HFF-Myc (cell line): ENCODE results near the gene OTUD3.

ENCODE experiments used
- DNase-seq: peaks from one replicate; pipeline ENCODE4 v3.0.0-alpha.2; 2011; ENCODE audit warnings: low read depth; ENCODE audit errors: extremely low read depth
- H3K4me3 ChIP-seq: replicated peaks from 2 replicates; pipeline ENCODE4 v1.5.1; 2011; ENCODE audit warnings: low read depth, mild to moderate bottlenecking, control low read depth, low read length
- TF ChIP-seq, protein P1 (sequence below): IDR thresholded peaks from 2 replicates; pipeline ENCODE4 v1.5.1; 2012; ENCODE audit warnings: mild to moderate bottlenecking, low read depth, low read length, control low read depth; ENCODE audit errors: missing control alignments

The OTUD3 gene

DNA sequence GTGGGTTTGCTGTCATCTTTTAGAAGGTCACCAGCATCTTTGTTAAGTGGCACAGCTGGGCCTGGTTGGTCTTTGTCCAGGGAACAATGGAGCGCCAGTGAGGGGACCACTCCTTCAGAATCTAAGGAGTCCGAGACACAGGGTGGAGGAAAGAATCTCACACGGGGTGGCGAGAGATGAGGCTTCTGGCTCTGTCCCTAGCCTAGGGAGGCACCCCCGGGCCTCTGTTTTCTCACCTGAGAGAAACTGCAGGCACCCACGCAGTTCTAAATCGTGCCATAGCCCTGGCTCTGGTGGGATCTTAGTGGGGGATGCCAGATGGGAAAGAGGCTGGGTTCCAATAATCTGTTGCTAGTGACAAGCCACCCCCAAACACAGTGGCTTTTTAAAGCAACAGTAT lies 52.1 kb downstream of the OTUD3 start:
- TF ChIP-seq, protein P1, sequence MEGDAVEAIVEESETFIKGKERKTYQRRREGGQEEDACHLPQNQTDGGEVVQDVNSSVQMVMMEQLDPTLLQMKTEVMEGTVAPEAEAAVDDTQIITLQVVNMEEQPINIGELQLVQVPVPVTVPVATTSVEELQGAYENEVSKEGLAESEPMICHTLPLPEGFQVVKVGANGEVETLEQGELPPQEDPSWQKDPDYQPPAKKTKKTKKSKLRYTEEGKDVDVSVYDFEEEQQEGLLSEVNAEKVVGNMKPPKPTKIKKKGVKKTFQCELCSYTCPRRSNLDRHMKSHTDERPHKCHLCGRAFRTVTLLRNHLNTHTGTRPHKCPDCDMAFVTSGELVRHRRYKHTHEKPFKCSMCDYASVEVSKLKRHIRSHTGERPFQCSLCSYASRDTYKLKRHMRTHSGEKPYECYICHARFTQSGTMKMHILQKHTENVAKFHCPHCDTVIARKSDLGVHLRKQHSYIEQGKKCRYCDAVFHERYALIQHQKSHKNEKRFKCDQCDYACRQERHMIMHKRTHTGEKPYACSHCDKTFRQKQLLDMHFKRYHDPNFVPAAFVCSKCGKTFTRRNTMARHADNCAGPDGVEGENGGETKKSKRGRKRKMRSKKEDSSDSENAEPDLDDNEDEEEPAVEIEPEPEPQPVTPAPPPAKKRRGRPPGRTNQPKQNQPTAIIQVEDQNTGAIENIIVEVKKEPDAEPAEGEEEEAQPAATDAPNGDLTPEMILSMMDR = no peak
- no peak overlapping the region for H3K4me3 ChIP-seq
- DNase-seq = no peak

DNA sequence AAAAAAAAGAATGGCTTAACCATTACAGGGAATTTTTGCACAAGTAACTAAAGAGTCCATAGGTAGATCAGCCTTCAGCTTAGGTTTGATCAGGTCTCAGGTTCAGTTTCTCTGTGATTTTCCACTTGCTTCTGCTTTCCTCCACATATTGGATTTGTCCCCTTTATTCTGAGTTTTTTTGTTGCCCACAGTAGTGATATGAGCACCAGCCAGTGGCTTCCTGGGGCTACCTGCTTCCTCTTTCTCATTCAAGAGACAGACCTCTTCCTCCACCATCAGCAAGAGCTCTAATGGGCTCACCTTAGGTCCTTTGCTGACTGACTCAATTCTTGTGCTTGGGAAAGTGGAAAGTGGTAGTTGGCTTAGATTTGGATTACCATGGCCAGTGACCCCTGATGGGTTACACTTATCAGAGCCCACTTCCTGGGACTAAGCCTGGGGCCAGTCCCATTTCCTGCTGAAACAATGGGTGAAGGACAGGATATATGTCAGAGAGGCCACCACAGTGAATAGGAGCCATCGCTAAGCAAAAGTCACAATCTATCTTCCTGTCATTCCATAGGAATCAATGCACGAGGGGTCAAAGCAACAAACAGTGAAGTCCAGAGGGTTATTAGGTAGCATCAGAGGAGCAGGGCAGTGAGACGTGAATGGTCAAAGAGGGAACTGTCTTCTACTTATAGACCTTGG lies 54.0 kb downstream of the OTUD3 start:
- no peak for DNase-seq
- no peak overlapping the region for H3K4me3 ChIP-seq
- TF ChIP-seq, protein P1 = no peak

DNA sequence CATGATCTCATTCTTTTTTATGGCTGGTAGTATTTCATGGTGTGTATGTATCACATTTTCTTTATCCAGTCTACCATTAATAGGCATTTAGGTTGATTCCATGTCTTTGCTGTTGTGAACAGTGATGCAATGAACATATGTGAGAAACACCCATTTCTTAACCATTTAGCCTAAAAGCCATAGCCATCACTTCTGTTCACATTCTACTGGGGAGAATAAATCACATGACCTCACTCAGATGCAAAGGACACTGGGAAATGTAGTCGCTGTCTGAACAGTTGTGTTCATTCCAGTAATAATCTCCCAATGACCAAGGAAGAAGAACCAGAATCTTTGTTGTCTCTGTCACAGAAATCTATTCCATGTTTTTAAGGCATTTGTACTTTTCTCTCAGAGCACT lies 56.3 kb downstream of the OTUD3 start:
- no peak for DNase-seq
- TF ChIP-seq, protein P1 = no peak
- no peak overlapping the region for H3K4me3 ChIP-seq

DNA sequence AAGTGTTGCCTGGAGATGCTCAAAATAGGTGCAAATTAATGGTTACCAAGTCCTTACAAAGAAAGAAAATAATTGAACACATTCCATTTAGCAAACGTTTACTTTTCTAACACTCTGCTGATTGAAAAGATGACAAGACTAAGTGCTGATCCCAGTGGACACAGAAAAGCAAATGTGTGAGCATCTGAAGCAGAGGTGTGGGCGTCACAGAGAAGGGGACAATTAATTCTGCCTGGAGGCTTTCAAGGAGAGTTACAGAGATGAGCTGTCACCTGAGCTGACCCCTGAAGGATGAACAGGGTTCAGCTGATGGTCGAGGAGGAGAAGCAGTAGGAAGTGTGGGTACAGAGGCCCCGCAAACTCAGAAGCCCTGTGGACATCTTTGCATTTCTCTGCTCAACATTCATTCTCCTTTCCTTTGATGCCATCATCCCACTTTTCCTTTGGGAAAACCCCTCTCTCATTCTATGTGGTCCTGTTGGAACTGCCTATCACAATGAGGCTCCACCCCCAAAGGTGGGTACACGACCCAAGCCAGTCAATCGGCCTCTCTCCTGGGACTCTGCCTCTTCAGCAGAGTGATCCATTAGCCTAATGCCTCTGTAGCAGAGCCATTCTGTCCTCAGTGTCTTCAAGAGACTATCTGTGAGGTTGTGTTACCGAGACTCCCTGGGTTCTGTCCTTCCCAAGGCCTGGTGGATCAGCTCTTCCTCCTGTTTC lies 58.5 kb downstream of the OTUD3 start:
- H3K4me3 ChIP-seq = no peak overlapping the region
- no peak for DNase-seq
- TF ChIP-seq, protein P1 = no peak

DNA sequence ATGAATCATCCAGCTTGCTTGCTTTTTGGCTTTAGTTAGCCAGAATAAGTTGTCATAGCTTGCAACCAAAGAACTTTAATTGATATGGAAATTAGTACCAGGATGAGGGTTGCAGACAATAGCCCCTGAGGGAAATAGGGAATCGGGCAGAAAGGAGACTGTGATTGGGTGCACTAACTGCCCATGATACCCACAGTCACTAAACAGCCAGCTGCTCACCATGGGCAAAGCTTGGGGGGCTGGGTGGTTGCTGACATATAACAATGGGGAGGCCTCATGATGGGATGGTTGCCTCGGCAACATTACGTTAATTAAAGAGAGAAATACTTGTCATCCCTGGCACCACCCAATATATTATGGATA lies 59.0 kb downstream of the OTUD3 start:
- H3K4me3 ChIP-seq = no peak overlapping the region
- no peak for DNase-seq
- TF ChIP-seq, protein P1 = no peak

DNA sequence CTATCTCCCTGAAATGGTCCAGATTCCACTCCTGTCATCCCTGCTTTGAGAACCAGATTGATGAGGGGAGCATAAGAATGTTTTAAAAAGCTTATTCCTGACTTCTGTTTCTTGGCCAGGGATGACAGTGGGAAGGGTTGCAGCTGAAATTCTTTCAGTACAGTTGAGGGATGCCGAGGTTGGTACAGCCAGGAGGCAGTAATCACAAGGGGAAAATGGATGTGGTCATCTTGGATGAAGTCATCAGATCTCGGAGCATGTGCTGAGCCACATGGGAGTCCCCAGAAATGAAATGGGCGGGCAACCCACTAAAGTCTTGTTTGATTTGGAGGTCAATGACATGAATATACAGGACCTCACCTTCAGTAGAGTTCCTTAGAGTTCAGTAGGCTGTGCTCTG lies 59.9 kb downstream of the OTUD3 start:
- no peak overlapping the region for H3K4me3 ChIP-seq
- no peak for DNase-seq
- TF ChIP-seq, protein P1 = no peak
